GM18499 (cell line): ENCODE measurements around the gene PLAA.
"Not testable (repeated sequence)": the region's sequence is repeated elsewhere in the genome, so short reads cannot be mapped to it uniquely, and the experiment has no call there.

Experiments used
- ATAC-seq: cut with Tn5 transposase; IDR thresholded peaks from one replicate; pipeline ENCODE4 v1.9.1; 2021; ENCODE audit warnings: moderate number of reproducible peaks; ENCODE audit not compliant: insufficient read depth, unreplicated experiment

PLAA gene

GRCh38 chr9:26937816-26938371 lies 9.1 kb downstream of the PLAA start:
- ATAC-seq: no peak

- no peak for ATAC-seq
Observed at GRCh38 chr9:26935847-26936246, 11.2 kb downstream of the PLAA start.

GRCh38 chr9:26928902-26929495 lies 18.0 kb downstream of the PLAA start:
- no peak for ATAC-seq

GRCh38 chr9:26925609-26926008 lies 21.4 kb downstream of the PLAA start:
- no peak for ATAC-seq

GRCh38 chr9:26919698-26920097 lies 27.3 kb downstream of the PLAA start:
- ATAC-seq: no peak

GRCh38 chr9:26913138-26913668 lies 33.8 kb downstream of the PLAA start:
- ATAC-seq: no peak

- ATAC-seq: no peak
Observed at GRCh38 chr9:26904671-26905070, 42.4 kb downstream of the PLAA start.

GRCh38 chr9:26904070-26904469 lies 43.0 kb downstream of the PLAA start:
- no peak for ATAC-seq

- ATAC-seq: no peak
Observed at GRCh38 chr9:26893030-26893676, 53.9 kb downstream of the PLAA start.

- peak; percentile 87 for ATAC-seq
Observed at GRCh38 chr9:26892251-26893029, 54.6 kb downstream of the PLAA start, which contains the start of gene CAAP1. CAAP1 (minus strand) TSS chr9:26892802; CDS start chr9:26892715, 87 bp downstream.

GRCh38 chr9:26891726-26892125 lies 55.3 kb downstream of the PLAA start:
- no peak for ATAC-seq

GRCh38 chr9:26888271-26888670 lies 58.8 kb downstream of the PLAA start:
- ATAC-seq: no peak

GRCh38 chr9:26882154-26882553 lies 64.9 kb downstream of the PLAA start:
- no peak for ATAC-seq

GRCh38 chr9:26880262-26880661 lies 66.8 kb downstream of the PLAA start:
- ATAC-seq: no peak

- not testable (repeated sequence) for ATAC-seq
Observed at GRCh38 chr9:26875155-26875554, 71.9 kb downstream of the PLAA start.

- ATAC-seq: no peak
Observed at GRCh38 chr9:26870292-26870691, 76.8 kb downstream of the PLAA start.

GRCh38 chr9:26863074-26863473 lies 84.0 kb downstream of the PLAA start:
- ATAC-seq: no peak

- peak; percentile 58 for ATAC-seq
Observed at GRCh38 chr9:26856413-26857032, 90.5 kb downstream of the PLAA start.
